ENCODE data around the gene RPLP1.
A peak's percentile ranks its signal among the peaks of the same experiment; 100 is the strongest.

The RPLP1 gene

GRCh38 chr15:69478259-69478781, 25.7 kb downstream of the RPLP1 start:
- peak in 1 of 3 donors; percentile 20 for DNase-seq
- Histone ChIP-seq H3K4me1 (ENCODE audit: control insufficient read depth, insufficient read depth, low read length, poor library complexity, severe bottlenecking) (no peaks in the 10 kb centered on the region), H3K4me3 (ENCODE audit: insufficient read depth, low read depth, low read length, poor library complexity, severe bottlenecking) (no peak overlapping the region), H3K36me3 (ENCODE audit: control insufficient read depth, insufficient read depth, low read length) (no peaks in the 10 kb centered on the region), H3K9me3 (ENCODE audit: control insufficient read depth, low read length) (no peaks in the 10 kb centered on the region), H3K27ac (ENCODE audit: insufficient read depth, low read length, poor library complexity, severe bottlenecking) (no peak overlapping the region), H3K27me3 (replicated peaks; ENCODE audit: control insufficient read depth, insufficient read depth, low read length, poor library complexity, severe bottlenecking) (no peaks in the 10 kb centered on the region)

- Histone ChIP-seq H3K36me3 (ENCODE audit: control insufficient read depth, insufficient read depth, low read length) (no peaks in the 10 kb centered on the region), H3K27ac (ENCODE audit: insufficient read depth, low read length, poor library complexity, severe bottlenecking) (no peak overlapping the region), H3K4me3 (ENCODE audit: insufficient read depth, low read depth, low read length, poor library complexity, severe bottlenecking) (no peak overlapping the region), H3K4me1 (ENCODE audit: control insufficient read depth, insufficient read depth, low read length, poor library complexity, severe bottlenecking) (no peaks in the 10 kb centered on the region), H3K27me3 (replicated peaks; ENCODE audit: control insufficient read depth, insufficient read depth, low read length, poor library complexity, severe bottlenecking) (no peaks in the 10 kb centered on the region), H3K9me3 (ENCODE audit: control insufficient read depth, low read length) (no peaks in the 10 kb centered on the region)
- no peak for DNase-seq
Measured at GRCh38 chr15:69479081-69479480, 26.5 kb downstream of the RPLP1 start.

- Histone ChIP-seq H3K4me1 (ENCODE audit: control insufficient read depth, insufficient read depth, low read length, poor library complexity, severe bottlenecking) (no peaks in the 10 kb centered on the region), H3K4me3 (ENCODE audit: insufficient read depth, low read depth, low read length, poor library complexity, severe bottlenecking) (no peak overlapping the region), H3K36me3 (ENCODE audit: control insufficient read depth, insufficient read depth, low read length) (no peaks in the 10 kb centered on the region), H3K27me3 (replicated peaks; ENCODE audit: control insufficient read depth, insufficient read depth, low read length, poor library complexity, severe bottlenecking) (no peaks in the 10 kb centered on the region), H3K27ac (ENCODE audit: insufficient read depth, low read length, poor library complexity, severe bottlenecking) (no peak overlapping the region), H3K9me3 (ENCODE audit: control insufficient read depth, low read length) (no peaks in the 10 kb centered on the region)
- DNase-seq: no peak
Measured at GRCh38 chr15:69479971-69480370, 27.4 kb downstream of the RPLP1 start.

DNA sequence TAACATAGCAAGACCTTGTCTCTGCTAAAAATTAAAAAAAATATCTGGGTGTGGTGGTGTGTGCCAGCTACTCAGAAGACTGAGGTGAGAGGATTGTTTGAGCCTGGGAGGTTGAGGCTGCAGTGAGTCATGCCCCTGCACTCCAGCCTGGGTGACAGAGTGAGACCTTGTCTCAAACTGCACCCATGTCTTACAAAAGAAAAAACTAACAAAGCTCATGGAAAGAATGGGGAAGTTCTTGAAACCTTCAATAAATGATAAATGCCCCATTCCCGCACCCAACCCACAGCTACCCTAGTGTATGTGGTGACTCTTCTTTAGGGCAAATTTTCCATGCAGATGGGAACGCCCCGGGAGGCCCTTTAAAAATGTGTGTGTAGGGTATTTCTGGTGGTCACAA, 28.3 kb downstream of the RPLP1 start:
- no peak for DNase-seq
- Histone ChIP-seq H3K27me3 (replicated peaks; ENCODE audit: control insufficient read depth, insufficient read depth, low read length, poor library complexity, severe bottlenecking) (no peaks in the 10 kb centered on the region), H3K27ac (ENCODE audit: insufficient read depth, low read length, poor library complexity, severe bottlenecking) (no peak overlapping the region), H3K4me1 (ENCODE audit: control insufficient read depth, insufficient read depth, low read length, poor library complexity, severe bottlenecking) (no peaks in the 10 kb centered on the region), H3K4me3 (ENCODE audit: insufficient read depth, low read depth, low read length, poor library complexity, severe bottlenecking) (no peak overlapping the region), H3K9me3 (ENCODE audit: control insufficient read depth, low read length) (no peaks in the 10 kb centered on the region), H3K36me3 (ENCODE audit: control insufficient read depth, insufficient read depth, low read length) (no peaks in the 10 kb centered on the region)

- Histone ChIP-seq H3K9me3 (ENCODE audit: control insufficient read depth, low read length) (no peaks in the 10 kb centered on the region), H3K27me3 (replicated peaks; ENCODE audit: control insufficient read depth, insufficient read depth, low read length, poor library complexity, severe bottlenecking) (no peaks in the 10 kb centered on the region), H3K4me3 (ENCODE audit: insufficient read depth, low read depth, low read length, poor library complexity, severe bottlenecking) (no peak overlapping the region), H3K4me1 (ENCODE audit: control insufficient read depth, insufficient read depth, low read length, poor library complexity, severe bottlenecking) (no peaks in the 10 kb centered on the region), H3K36me3 (ENCODE audit: control insufficient read depth, insufficient read depth, low read length) (no peaks in the 10 kb centered on the region), H3K27ac (ENCODE audit: insufficient read depth, low read length, poor library complexity, severe bottlenecking) (no peak overlapping the region)
- no peak for DNase-seq
Measured at GRCh38 chr15:69482686-69483256, 30.2 kb downstream of the RPLP1 start.

DNA sequence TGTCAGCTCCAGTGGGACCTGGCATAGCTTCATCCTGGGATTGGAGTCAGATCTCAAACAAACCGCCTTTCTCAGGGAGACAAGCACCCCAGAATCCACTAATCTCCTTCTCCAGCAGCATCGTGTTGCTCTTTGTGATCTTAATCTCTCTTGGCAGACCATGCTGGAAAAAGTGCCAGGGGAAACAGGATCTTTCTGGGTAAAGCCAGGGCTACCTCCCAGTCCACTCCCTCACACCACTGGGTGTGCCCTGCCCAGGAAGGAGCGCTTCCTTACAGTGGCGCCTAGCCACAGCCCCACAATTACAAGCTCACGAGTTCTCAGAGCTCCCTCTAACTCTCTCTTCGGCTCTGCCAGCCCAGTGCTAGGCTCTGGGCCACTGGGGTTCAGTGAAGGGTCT, 32.2 kb downstream of the RPLP1 start:
- no peak for DNase-seq
- H3K36me3 ChIP-seq (ENCODE audit: control insufficient read depth, insufficient read depth, low read length): no peaks in the 10 kb centered on the region
- no peaks in the 10 kb centered on the region for H3K4me1 ChIP-seq (ENCODE audit: control insufficient read depth, insufficient read depth, low read length, poor library complexity, severe bottlenecking)
- no peak overlapping the region for H3K27ac ChIP-seq (ENCODE audit: insufficient read depth, low read length, poor library complexity, severe bottlenecking)
- H3K4me3 ChIP-seq (ENCODE audit: insufficient read depth, low read depth, low read length, poor library complexity, severe bottlenecking): no peak overlapping the region
- H3K27me3 ChIP-seq (replicated peaks; ENCODE audit: control insufficient read depth, insufficient read depth, low read length, poor library complexity, severe bottlenecking): no peaks in the 10 kb centered on the region
- no peaks in the 10 kb centered on the region for H3K9me3 ChIP-seq (ENCODE audit: control insufficient read depth, low read length)

- H3K4me3 ChIP-seq (ENCODE audit: insufficient read depth, low read depth, low read length, poor library complexity, severe bottlenecking): no peak overlapping the region
- no peaks in the 10 kb centered on the region for H3K4me1 ChIP-seq (ENCODE audit: control insufficient read depth, insufficient read depth, low read length, poor library complexity, severe bottlenecking)
- H3K27ac ChIP-seq (ENCODE audit: insufficient read depth, low read length, poor library complexity, severe bottlenecking): no peak overlapping the region
- no peak for DNase-seq
- no peaks in the 10 kb centered on the region for H3K27me3 ChIP-seq (replicated peaks; ENCODE audit: control insufficient read depth, insufficient read depth, low read length, poor library complexity, severe bottlenecking)
- no peaks in the 10 kb centered on the region for H3K36me3 ChIP-seq (ENCODE audit: control insufficient read depth, insufficient read depth, low read length)
- H3K9me3 ChIP-seq (ENCODE audit: control insufficient read depth, low read length): no peaks in the 10 kb centered on the region
Measured at GRCh38 chr15:69486481-69487110, 34.0 kb downstream of the RPLP1 start.

- no peaks in the 10 kb centered on the region for H3K4me1 ChIP-seq (ENCODE audit: control insufficient read depth, insufficient read depth, low read length, poor library complexity, severe bottlenecking)
- H3K36me3 ChIP-seq (ENCODE audit: control insufficient read depth, insufficient read depth, low read length): no peaks in the 10 kb centered on the region
- no peaks in the 10 kb centered on the region for H3K9me3 ChIP-seq (ENCODE audit: control insufficient read depth, low read length)
- no peak for DNase-seq
- no peak overlapping the region for H3K27ac ChIP-seq (ENCODE audit: insufficient read depth, low read length, poor library complexity, severe bottlenecking)
- H3K27me3 ChIP-seq (replicated peaks; ENCODE audit: control insufficient read depth, insufficient read depth, low read length, poor library complexity, severe bottlenecking): no peaks in the 10 kb centered on the region
- no peak overlapping the region for H3K4me3 ChIP-seq (ENCODE audit: insufficient read depth, low read depth, low read length, poor library complexity, severe bottlenecking)
Measured at GRCh38 chr15:69489073-69489571, 36.5 kb downstream of the RPLP1 start.

DNA sequence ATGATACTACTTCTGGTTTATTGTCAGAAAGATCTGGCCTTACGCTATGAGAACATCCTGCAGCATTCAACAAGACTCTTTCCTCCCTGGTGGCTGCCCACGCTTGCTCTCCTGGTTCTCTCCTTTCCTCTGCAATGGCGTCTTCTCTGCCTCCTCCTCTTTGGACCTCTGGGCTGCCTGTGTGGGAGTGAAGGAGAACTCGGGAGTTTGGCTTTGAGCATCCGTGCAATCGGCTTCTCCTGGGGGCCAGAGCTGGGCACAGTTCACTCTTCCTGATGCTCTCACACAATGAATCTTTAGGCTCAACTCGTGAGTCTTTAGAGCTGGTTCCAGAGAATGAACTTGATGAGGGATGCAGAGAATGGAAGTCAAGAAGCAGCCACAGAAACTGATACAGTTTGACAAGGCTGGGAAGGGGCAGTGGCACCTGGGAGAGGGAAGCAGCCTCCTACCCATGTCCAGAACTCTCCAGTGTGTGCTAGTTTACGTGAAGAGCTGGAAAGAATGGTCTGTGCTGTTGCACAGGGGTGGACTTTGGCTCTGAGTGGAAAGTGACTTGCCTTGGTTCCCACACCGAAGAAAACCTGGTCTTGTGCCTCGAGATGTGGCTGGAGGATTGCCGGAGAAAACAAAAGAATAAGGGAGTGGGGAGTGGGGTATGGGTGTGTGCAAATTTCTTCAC, 37.9 kb downstream of the RPLP1 start:
- no peak overlapping the region for H3K27ac ChIP-seq (ENCODE audit: insufficient read depth, low read length, poor library complexity, severe bottlenecking)
- no peaks in the 10 kb centered on the region for H3K27me3 ChIP-seq (replicated peaks; ENCODE audit: control insufficient read depth, insufficient read depth, low read length, poor library complexity, severe bottlenecking)
- H3K4me1 ChIP-seq (ENCODE audit: control insufficient read depth, insufficient read depth, low read length, poor library complexity, severe bottlenecking): no peaks in the 10 kb centered on the region
- DNase-seq: no peak
- no peaks in the 10 kb centered on the region for H3K36me3 ChIP-seq (ENCODE audit: control insufficient read depth, insufficient read depth, low read length)
- no peak overlapping the region for H3K4me3 ChIP-seq (ENCODE audit: insufficient read depth, low read depth, low read length, poor library complexity, severe bottlenecking)
- no peaks in the 10 kb centered on the region for H3K9me3 ChIP-seq (ENCODE audit: control insufficient read depth, low read length)

- Histone ChIP-seq H3K27me3 (replicated peaks; ENCODE audit: control insufficient read depth, insufficient read depth, low read length, poor library complexity, severe bottlenecking) (no peaks in the 10 kb centered on the region), H3K4me3 (ENCODE audit: insufficient read depth, low read depth, low read length, poor library complexity, severe bottlenecking) (no peak overlapping the region), H3K4me1 (ENCODE audit: control insufficient read depth, insufficient read depth, low read length, poor library complexity, severe bottlenecking) (no peaks in the 10 kb centered on the region), H3K36me3 (ENCODE audit: control insufficient read depth, insufficient read depth, low read length) (no peaks in the 10 kb centered on the region), H3K9me3 (ENCODE audit: control insufficient read depth, low read length) (no peaks in the 10 kb centered on the region), H3K27ac (ENCODE audit: insufficient read depth, low read length, poor library complexity, severe bottlenecking) (no peak overlapping the region)
- no peak for DNase-seq
Measured at GRCh38 chr15:69491038-69491505, 38.5 kb downstream of the RPLP1 start.

Measured in effector memory CD4-positive, alpha-beta T cell (primary cell).